DND-41 (cell line): ENCODE data around the gene YARS1.
"Not testable (repeated sequence)": the region's sequence is repeated elsewhere in the genome, so short reads cannot be mapped to it uniquely, and the experiment has no call there.

Experiments
- ATAC-seq: fragments of 200-7000 bp; cut with Tn5 transposase; 3 replicates; pipeline ENCODE4 v1.9.1; 2021; ENCODE audit warnings: low read depth; ENCODE audit not compliant: insufficient read depth
- DNase-seq: peaks from one replicate; pipeline ENCODE4 v3.0.0-alpha.2; 2020
- H2AFZ ChIP-seq: 2 replicates; pipeline ENCODE4 v1.6.0; 2012; ENCODE audit warnings: low read depth, low read length
- H3K27ac ChIP-seq: 2 replicates; pipeline ENCODE4 v1.5.1; 2012; ENCODE audit warnings: low read length, inconsistent platforms
- H3K27me3 ChIP-seq: fragments of 200-600 bp; sonication (generic); 2 replicates; pipeline ENCODE4 v1.6.0; 2012; ENCODE audit warnings: low read length, mild to moderate bottlenecking, inconsistent platforms; ENCODE audit not compliant: insufficient read depth, poor library complexity
- H3K36me3 ChIP-seq: 2 replicates; pipeline ENCODE4 v1.5.1; 2012; ENCODE audit warnings: low read length, inconsistent platforms; ENCODE audit not compliant: insufficient read depth
- H3K4me1 ChIP-seq: 2 replicates; pipeline ENCODE4 v1.5.1; 2012; ENCODE audit warnings: mild to moderate bottlenecking, low read length; ENCODE audit not compliant: insufficient read depth
- H3K4me2 ChIP-seq: 2 replicates; pipeline ENCODE4 v1.6.0; 2012; ENCODE audit warnings: mild to moderate bottlenecking, moderate library complexity, low read length, inconsistent platforms; ENCODE audit not compliant: insufficient read depth
- H3K4me3 ChIP-seq, 2 experiments: fragments of 200-600 bp in 1 of 2; shearing (Covaris generic) in 1 of 2; 2 replicates each; pipeline ENCODE4 v1.5.1; 2012 to 2016; ENCODE audit warnings: inconsistent platforms in 2 of 2, low read length in 2 of 2, mild to moderate bottlenecking in 2 of 2, low read depth in 1 of 2, moderate library complexity in 1 of 2
- H3K79me2 ChIP-seq: 2 replicates; pipeline ENCODE4 v1.6.0; 2012; ENCODE audit warnings: low read length, inconsistent platforms; ENCODE audit not compliant: insufficient read depth
- H3K9ac ChIP-seq: 2 replicates; pipeline ENCODE4 v1.6.0; 2012; ENCODE audit warnings: low read depth, mild to moderate bottlenecking, inconsistent platforms, low read length, moderate library complexity
- H3K9me3 ChIP-seq: 2 replicates; pipeline ENCODE4 v1.5.1; 2012; ENCODE audit warnings: low read length, moderate library complexity, mild to moderate bottlenecking, inconsistent platforms; ENCODE audit not compliant: insufficient read depth, severe bottlenecking
- H4K20me1 ChIP-seq: 2 replicates; pipeline ENCODE4 v1.6.0; 2012; ENCODE audit warnings: low read length; ENCODE audit not compliant: insufficient read depth
- EZH2 ChIP-seq: IDR thresholded peaks from 3 replicates; pipeline ENCODE4 v1.6.1; 2012; ENCODE audit warnings: borderline replicate concordance, low read depth, mild to moderate bottlenecking, moderate library complexity, low read length, inconsistent platforms; ENCODE audit not compliant: severe bottlenecking
- TF ChIP-seq, protein P1 (sequence below): IDR thresholded peaks from 2 replicates; pipeline ENCODE4 v1.5.1; 2012; ENCODE audit warnings: borderline replicate concordance, low read length, moderate library complexity, mild to moderate bottlenecking; ENCODE audit not compliant: poor library complexity, severe bottlenecking; ENCODE audit errors: extremely low read depth

Gene YARS1

DNA sequence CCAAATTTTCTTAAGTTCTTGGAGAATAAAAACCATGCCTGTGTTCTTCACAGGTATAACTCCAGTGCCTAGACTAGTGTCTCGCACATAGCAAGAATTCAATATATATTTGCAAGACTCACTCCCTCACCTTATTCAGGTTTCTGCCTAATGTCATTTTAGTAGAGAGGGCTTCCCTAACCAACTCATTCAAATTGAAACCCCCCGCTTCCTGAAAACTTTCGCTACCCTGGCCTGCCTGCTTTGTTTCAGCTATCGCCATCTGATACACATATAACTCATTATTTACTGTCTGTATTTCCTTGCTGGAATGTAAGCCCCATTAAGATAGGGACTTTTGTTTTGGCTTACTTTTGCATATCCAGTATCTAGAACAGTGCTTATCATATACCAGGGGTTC is 8.6 kb downstream of the YARS1 start:
- ATAC-seq (no peak), DNase-seq (no peak)
- Histone ChIP-seq H3K4me1 (peaks cover 21% of the 10 kb centered on the region), H3K9ac (no peak overlapping the region), H3K79me2 (peaks cover 81% of the 10 kb centered on the region), H3K9me3 (no peaks in the 10 kb centered on the region), H4K20me1 (peaks cover 54% of the 10 kb centered on the region), H3K27me3 (no peaks in the 10 kb centered on the region), H3K27ac (no peak overlapping the region), H3K4me3 (no peak overlapping the region), H3K36me3 (peaks cover 87% of the 10 kb centered on the region), H2AFZ (no peak overlapping the region), H3K4me2 (no peak overlapping the region)
- TF ChIP-seq EZH2, result no peak
- TF ChIP-seq, protein P1, sequence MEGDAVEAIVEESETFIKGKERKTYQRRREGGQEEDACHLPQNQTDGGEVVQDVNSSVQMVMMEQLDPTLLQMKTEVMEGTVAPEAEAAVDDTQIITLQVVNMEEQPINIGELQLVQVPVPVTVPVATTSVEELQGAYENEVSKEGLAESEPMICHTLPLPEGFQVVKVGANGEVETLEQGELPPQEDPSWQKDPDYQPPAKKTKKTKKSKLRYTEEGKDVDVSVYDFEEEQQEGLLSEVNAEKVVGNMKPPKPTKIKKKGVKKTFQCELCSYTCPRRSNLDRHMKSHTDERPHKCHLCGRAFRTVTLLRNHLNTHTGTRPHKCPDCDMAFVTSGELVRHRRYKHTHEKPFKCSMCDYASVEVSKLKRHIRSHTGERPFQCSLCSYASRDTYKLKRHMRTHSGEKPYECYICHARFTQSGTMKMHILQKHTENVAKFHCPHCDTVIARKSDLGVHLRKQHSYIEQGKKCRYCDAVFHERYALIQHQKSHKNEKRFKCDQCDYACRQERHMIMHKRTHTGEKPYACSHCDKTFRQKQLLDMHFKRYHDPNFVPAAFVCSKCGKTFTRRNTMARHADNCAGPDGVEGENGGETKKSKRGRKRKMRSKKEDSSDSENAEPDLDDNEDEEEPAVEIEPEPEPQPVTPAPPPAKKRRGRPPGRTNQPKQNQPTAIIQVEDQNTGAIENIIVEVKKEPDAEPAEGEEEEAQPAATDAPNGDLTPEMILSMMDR, result no peak

GRCh38 chr1:32806910-32807523 is 10.1 kb downstream of the YARS1 start:
- Histone ChIP-seq H3K9ac (no peak overlapping the region), H3K9me3 (no peaks in the 10 kb centered on the region), H3K4me3 (no peak overlapping the region), H3K27ac (no peak overlapping the region), H3K36me3 (peaks cover 89% of the 10 kb centered on the region), H2AFZ (no peak overlapping the region), H3K79me2 (peaks cover 79% of the 10 kb centered on the region), H3K4me2 (no peak overlapping the region), H3K27me3 (no peaks in the 10 kb centered on the region), H4K20me1 (peaks cover 44% of the 10 kb centered on the region), H3K4me1 (peaks cover 12% of the 10 kb centered on the region; the same call in 1 of the 2 replicates)
- DNase-seq (no peak), ATAC-seq (no peak)
- TF ChIP-seq, protein P1, result no peak
- no peak for TF ChIP-seq EZH2

DNA sequence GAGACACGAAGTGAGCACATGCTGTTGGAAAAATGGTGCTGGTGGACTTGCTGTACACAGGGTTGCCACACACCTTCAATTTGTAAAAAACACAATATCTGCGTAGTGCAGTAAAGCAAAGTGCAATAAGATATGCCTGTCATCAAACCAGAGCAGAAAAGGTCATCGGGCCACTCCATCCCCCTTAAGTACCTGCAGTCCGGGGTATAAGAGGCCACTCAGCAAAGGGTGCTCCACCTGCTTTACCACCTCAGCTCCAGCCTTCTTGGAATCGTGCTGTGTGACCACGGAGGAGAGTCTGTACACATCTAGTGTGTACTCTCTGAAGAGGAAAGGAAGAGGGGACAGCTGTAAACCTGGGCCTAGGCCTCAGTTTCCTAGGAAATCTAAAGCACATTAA is 10.9 kb downstream of the YARS1 start:
- Histone ChIP-seq H3K79me2 (peaks cover 76% of the 10 kb centered on the region), H3K4me1 (peaks cover 6% of the 10 kb centered on the region; the same call in 1 of the 2 replicates), H3K36me3 (peaks cover 87% of the 10 kb centered on the region), H3K27ac (no peak overlapping the region), H3K4me3 (no peak overlapping the region), H4K20me1 (peaks cover 40% of the 10 kb centered on the region; the same call in 1 of the 2 replicates), H3K4me2 (no peak overlapping the region), H3K9me3 (no peaks in the 10 kb centered on the region), H3K27me3 (no peaks in the 10 kb centered on the region), H2AFZ (no peak overlapping the region), H3K9ac (no peak overlapping the region)
- ATAC-seq (no peak), DNase-seq (no peak)
- TF ChIP-seq EZH2, result no peak
- TF ChIP-seq, protein P1, result no peak

GRCh38 chr1:32804460-32804859 is 12.7 kb downstream of the YARS1 start:
- DNase-seq, H3K4me1 ChIP-seq, H3K9me3 ChIP-seq, H2AFZ ChIP-seq, H3K4me2 ChIP-seq, H3K27ac ChIP-seq, H3K4me3 ChIP-seq, ATAC-seq, H3K27me3 ChIP-seq, H3K9ac ChIP-seq: not testable (repeated sequence)
- Histone ChIP-seq H3K36me3 (peaks cover 87% of the 10 kb centered on the region), H4K20me1 (peaks cover 35% of the 10 kb centered on the region; the same call in 1 of the 2 replicates), H3K79me2 (peaks cover 74% of the 10 kb centered on the region)
